HG03103 (cell line): ENCODE data around the gene ABI1.

Experiments
- ATAC-seq: cut with Tn5 transposase; IDR thresholded peaks from one replicate; pipeline ENCODE4 v1.9.1; 2021; ENCODE audit warnings: low read depth; ENCODE audit not compliant: unreplicated experiment

Gene ABI1

DNA sequence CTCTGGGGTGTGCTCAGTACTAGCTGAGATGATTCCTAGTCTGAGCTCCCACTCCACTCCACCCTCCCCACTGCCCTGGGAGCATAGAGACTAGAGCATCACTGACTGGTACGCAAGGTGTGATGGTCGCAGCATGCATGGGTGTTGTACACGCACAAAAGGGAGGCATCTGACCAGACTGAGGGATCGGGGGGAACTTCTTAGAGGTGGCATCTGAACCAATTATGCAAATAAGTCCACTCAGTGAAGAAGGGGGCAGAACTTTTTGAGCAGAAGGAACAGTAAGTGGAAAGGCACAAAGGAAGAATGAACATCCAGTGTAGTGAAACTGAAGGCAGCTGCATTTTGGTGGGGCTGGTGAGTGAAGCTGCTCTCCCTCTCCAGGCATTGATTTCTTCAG lies 137.7 kb downstream of the ABI1 start:
- no peak for ATAC-seq

DNA sequence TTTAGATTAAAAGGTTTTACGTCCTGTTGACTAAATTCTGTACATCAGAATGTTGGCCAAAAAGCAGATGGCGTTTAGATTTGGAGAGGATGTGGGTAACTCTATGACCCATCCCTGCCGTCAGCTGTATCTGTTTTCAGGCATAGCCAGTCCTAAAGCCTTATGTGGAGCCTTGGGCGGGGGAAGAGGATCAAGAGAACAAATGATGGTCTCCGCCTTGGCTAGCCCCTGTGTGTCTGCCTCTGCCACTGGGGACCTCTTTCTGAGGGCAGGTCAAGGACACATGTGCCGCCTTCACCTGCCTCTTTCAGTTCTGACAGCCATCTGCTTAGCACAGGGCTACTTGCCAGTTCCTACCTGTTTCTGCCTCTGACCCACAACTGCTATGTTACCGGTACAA lies 139.2 kb downstream of the ABI1 start:
- ATAC-seq: no peak

- ATAC-seq: no peak
Observed at GRCh38 chr10:26717476-26717875, 143.3 kb downstream of the ABI1 start.

DNA sequence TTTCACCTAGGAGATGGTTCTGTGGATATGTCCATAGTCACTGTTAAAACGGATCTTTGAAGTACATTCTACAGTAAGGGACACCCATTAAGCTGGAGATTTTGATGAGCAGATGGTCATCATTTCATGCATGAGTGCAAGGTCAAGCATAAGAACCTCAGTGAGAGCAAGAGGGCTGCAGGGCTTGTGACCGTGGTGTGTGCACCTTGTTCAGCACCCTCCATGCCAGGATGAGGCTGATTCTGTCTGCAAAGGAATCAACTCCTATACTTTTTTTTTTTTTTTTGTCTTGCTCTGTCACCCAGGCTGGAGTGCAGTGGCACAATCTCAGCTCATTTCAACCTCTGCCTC lies 145.6 kb downstream of the ABI1 start:
- ATAC-seq: no peak

GRCh38 chr10:26714415-26715136 lies 146.2 kb downstream of the ABI1 start:
- ATAC-seq: no peak

- ATAC-seq: no peak
Observed at GRCh38 chr10:26711324-26711723, 149.4 kb downstream of the ABI1 start.

GRCh38 chr10:26706936-26707335 lies 153.8 kb downstream of the ABI1 start:
- no peak for ATAC-seq

- no peak for ATAC-seq
Observed at GRCh38 chr10:26706206-26706605, 154.6 kb downstream of the ABI1 start.

DNA sequence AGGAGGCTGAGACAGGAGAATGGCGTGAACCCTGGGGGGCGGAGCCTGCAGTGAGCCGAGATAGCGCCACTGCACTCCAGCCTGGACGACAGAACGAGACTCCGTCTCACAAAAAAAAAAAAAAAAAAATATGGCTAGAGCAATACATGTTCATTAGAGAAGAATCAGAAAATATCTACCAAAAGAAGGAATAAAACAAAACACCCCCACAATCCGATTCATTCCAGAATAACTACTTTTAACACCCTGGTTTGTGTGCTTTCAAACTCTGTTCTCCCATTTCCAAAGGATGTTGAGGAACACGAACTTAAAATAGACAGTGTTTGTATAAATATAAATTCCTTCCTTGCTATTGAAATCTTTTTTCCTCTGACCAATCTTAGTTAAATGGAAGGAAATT lies 156.8 kb downstream of the ABI1 start:
- no peak for ATAC-seq

DNA sequence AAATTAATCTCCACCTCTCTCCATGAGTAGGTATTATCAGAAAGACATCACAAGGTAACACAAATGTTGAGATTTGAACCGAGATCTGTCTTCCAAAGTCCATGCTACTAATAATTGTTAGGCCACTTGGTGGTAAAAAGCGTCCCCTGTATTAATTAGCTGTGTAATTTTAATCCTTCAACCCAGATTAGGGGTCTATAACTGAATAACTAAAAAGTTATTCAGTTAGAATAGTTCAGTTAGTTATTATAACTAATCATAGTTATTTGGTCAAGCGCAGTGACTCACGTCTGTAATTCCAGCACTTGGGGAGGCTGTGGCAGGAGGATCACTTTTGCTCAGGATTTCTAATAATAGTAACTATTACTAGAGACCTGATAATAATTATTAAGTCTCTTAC lies 157.7 kb downstream of the ABI1 start:
- ATAC-seq: no peak

GRCh38 chr10:26700884-26701630 lies 159.7 kb downstream of the ABI1 start:
- ATAC-seq: no peak

DNA sequence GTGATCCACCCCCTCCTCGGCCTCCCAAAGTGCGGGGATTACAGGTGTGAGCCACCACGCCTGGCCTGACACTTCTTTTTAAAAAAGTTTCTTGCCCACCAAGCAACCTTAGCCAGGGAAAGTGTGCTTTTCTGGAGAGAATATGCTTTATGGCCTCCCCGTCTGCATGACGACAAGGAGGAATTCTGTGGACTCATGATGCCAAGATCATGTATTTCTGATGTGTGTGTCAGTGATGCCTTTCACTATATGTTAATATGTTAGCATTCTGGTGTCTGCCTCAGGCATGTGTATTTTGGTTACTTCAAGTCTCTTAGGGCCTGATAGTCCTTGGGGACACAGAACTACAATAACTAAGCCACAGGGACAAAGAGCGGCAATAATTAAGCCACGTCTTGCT lies 161.1 kb downstream of the ABI1 start:
- no peak for ATAC-seq

GRCh38 chr10:26698909-26699308 lies 161.8 kb downstream of the ABI1 start:
- no peak for ATAC-seq

- ATAC-seq: no peak
Observed at GRCh38 chr10:26697922-26698608, 162.7 kb downstream of the ABI1 start.

DNA sequence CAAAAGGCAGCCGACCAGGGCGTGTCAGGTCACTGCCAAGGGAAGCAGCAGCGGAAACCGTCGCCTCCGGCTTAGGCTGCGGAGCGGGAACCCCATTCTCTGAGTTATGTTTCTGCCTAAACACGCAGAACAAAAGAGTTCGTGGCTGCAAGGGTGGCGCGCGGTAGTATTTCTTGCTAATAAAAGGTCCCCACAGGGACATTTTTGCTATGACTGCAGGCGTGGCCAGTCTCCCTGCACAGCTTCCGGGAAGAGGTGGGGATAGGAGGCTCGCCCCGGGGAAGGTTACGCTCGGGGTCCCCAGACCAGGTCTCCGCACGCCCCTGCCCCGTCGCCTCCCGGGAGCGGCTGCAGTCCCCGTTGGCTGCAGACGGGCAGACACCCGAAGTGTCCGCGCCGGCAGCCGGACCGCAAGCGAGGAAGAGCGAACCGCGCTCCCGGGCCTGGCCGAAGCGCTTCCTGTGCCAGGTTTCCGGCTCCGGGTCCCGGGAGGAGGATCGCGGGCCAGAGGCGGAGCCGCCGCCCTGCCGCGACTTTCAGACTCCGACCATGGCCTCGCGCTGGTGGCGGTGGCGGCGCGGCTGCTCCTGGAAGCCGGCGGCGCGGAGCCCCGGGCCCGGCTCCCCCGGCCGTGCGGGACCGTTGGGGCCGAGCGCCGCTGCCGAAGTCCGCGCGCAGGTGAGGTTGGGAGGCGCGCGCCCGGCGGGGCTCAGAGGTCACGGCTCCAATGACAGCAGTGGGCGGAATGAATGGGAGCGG lies 163.4 kb downstream of the ABI1 start, which contains the start of gene PDSS1:
Gene PDSS1, plus strand, starts transcription at position 539 of the 759 bp plus-strand sequence. Its CDS starts 11 bp downstream, at position 550.
- peak; percentile 74 for ATAC-seq

GRCh38 chr10:26696786-26697162 lies 164.0 kb downstream of the ABI1 start:
- ATAC-seq: no peak
